Heart left ventricle (tissue), 16 donors: ENCODE results near the gene REPS2. TPM values are rescaled to one million over a fixed set of nuclear protein-coding genes. Genes with fewer than 3 reads are reported as not detected.

Experiments used
- ATAC-seq, 4 donors: fragments of 200-7000 bp; cut with Tn5 transposase; one replicate each; pipeline ENCODE4 v1.9.1; 2020 to 2022; ENCODE audit warnings: moderate library complexity in 4 of 4, mild to moderate bottlenecking in 3 of 4, moderate number of reproducible peaks in 1 of 4
- DNase-seq, 5 donors: peaks; one replicate each; pipeline ENCODE4 v3.0.0-alpha.2; 2020
- H3K27ac ChIP-seq, 12 donors: fragments of 200-600 bp; sonication (generic) in 4 of 12; one replicate each; pipeline versions ENCODE4 v1.5.0 to v1.8.0; 2016 to 2022; ENCODE audit warnings: mild to moderate bottlenecking in 2 of 12
- H3K27me3 ChIP-seq, 9 donors: fragments of 200-600 bp; sonication (generic) in 2 of 9; one replicate each; pipeline versions ENCODE4 v1.5.1 to v1.8.0; 2016 to 2022; ENCODE audit warnings: mild to moderate bottlenecking in 3 of 9
- H3K36me3 ChIP-seq, 9 donors: fragments of 200-600 bp; sonication (generic) in 2 of 9; one replicate each; pipeline versions ENCODE4 v1.5.0 to v1.8.0; 2018 to 2022; ENCODE audit warnings: mild to moderate bottlenecking in 2 of 9
- H3K4me1 ChIP-seq, 12 donors: fragments of 200-600 bp; sonication (generic) in 4 of 12; one replicate each; pipeline versions ENCODE4 v1.5.0 to v1.8.0; 2016 to 2022; ENCODE audit warnings: mild to moderate bottlenecking in 3 of 12
- H3K4me3 ChIP-seq, 12 donors: fragments of 200-600 bp; sonication (generic) in 4 of 12; one replicate each; pipeline versions ENCODE4 v1.5.0 to v1.8.0; 2017 to 2022; ENCODE audit warnings: mild to moderate bottlenecking in 9 of 12, moderate library complexity in 4 of 12
- H3K9me3 ChIP-seq, 12 donors: fragments of 200-600 bp; sonication (generic) in 4 of 12; one replicate each; pipeline versions ENCODE4 v1.5.0 to v1.8.0; 2016 to 2022; ENCODE audit warnings: mild to moderate bottlenecking in 1 of 12
- CTCF ChIP-seq, 12 donors: fragments of 200-600 bp; sonication (generic) in 4 of 12; IDR thresholded peaks; one replicate each; pipeline versions ENCODE4 v1.5.0 to v1.8.0; 2018 to 2022; ENCODE audit warnings: antibody characterized with exemption in 12 of 12, mild to moderate bottlenecking in 5 of 12
- POLR2A ChIP-seq, 2 donors: fragments of 450-650 bp; IDR thresholded peaks; one replicate each; pipeline ENCODE4 v1.6.1; 2017; ENCODE audit warnings: antibody characterized with exemption in 2 of 2, mild to moderate bottlenecking in 2 of 2, moderate library complexity in 2 of 2
- WGBS, 4 donors: extraction: QIAGEN DNeasy Blood & Tissue Kit in 2 of 4; methylation state at CpG; one replicate each; pipeline versions ENCODE4 v1.1.5 to v1.1.7; 2013 to 2018; 5-methylcytosine and 5-hydroxymethylcytosine counted together
- intact Hi-C, 10 donors: fragments of 100-400 bp; cut with DNase I; formaldehyde crosslinking; loops; one replicate each; pipeline versions ENCODE4 v1.11.1 to v1.14.2; 2022
- polyA plus RNA-seq, 2 donors: library from polyadenylated mRNA; stranded (reverse); fragments of 200-250 nt; gene quantifications; one replicate each; pipeline ENCODE4 v1.2.3, GENCODE V29; 2013
- total RNA-seq, 9 donors: library from RNA; depleted of rRNA in 2 of 9; stranded (reverse); fragments of >200 nt in 2 of 9; fragmentation: NEBNext Ultra II Directional in 3 of 9; extraction: Animal tissue kit (Norgen Biotek cat#: 25700) in 3 of 9; gene quantifications; one replicate each; pipeline versions ENCODE4 v1.1.0 to v1.2.4, GENCODE V29; 2016 to 2023
- donor health status: ischemic (EF 13 %, LVEDD 7.1; RV severe dilation, severe dysfunction).
- donor health status: healthy with polysubstance abuse.
- donor health status: DM: no; HTN: yes; CAD: no.
- donor health status: DM: no; HTN: no; CAD: no.
- donor health status: ischemic (EF 25% LVEDD 6.9; RV normal size, moderate dysfunction).
- donor health status: ischemic (EF 25% LVEDD 5.7; RV mildly dilated, moderate dysfunction).
- donor health status: healthy.
- donor health status: DM: yes; HTN: yes; CAD: no.
- donor health status: ischemic (EF 35%, LVEDD 5.7; RV mildly dilated, moderate dysfunction).
- donor health status: nonischemic (EF 11% LVEDD 7.7; RV severe dilation, severe dysfunction).
- donor health status: DM: yes; HTN: yes; CAD: no.
- donor health status: PGD.
- donor health status: ischemic (EF 29% LVEDD 5.4; RV normal size, mild dysfunction).
- donor health status: nonischemic (EF 23%, LVEDD 6.1; RV moderate dilation, normal function).

REPS2 gene
- total and polyA plus RNA-seq, 11 donors: 0.89 to 11.9 (median 6.5) TPM

- DNase-seq: no peak
Measured at GRCh38 chrX:17005712-17006368, 59.4 kb downstream of the REPS2 start.

GRCh38 chrX:17007134-17007768 is 60.8 kb downstream of the REPS2 start:
- DNase-seq (peak in 2 of 5 donors; percentile 6 to 15), ATAC-seq (no peak)
- H3K4me1 ChIP-seq: no peaks in the 10 kb centered on the region
- no peak overlapping the region for H3K4me3 ChIP-seq
- peaks cover 0 to 23% (median 0%) of the 10 kb centered on the region in 9 donors for H3K27me3 ChIP-seq
- no peaks in the 10 kb centered on the region for H3K9me3 ChIP-seq
- TF ChIP-seq CTCF (IDR thresholded peaks at IDR 0.05): peak in 7 of 12 donors; percentile 5 to 38 (median 14)
- no peak for TF ChIP-seq POLR2A (IDR thresholded peaks at IDR 0.05)
- no peak overlapping the region for H3K27ac ChIP-seq
- H3K36me3 ChIP-seq: no peaks in the 10 kb centered on the region
- intact Hi-C loops: loop anchor here in 1 of 10 donors (5.0 kb wide), 1 partner anchor 35 kb away; no protein-coding TSS in a partner anchor
- WGBS, 4 donors: 53 to 66% (median 56%) methylated on average over 8 of the region's 8 CpGs

More at GRCh38 chrX:17005712-17006368, 59.4 kb downstream of the REPS2 start:
- Histone ChIP-seq H3K4me1 (no peaks in the 10 kb centered on the region), H3K27me3 (peaks cover 0 to 28% (median 0%) of the 10 kb centered on the region in 9 donors), H3K36me3 (no peaks in the 10 kb centered on the region), H3K9me3 (no peaks in the 10 kb centered on the region), H3K4me3 (no peak overlapping the region), H3K27ac (no peak overlapping the region)
- no peak for ATAC-seq
- 82 to 97% (median 94%) methylated on average over 3 of the region's 3 CpGs for WGBS, 4 donors
- intact Hi-C loops: loop anchor here in 1 of 10 donors (5.0 kb wide), 1 partner anchor 36 kb away; no protein-coding TSS in a partner anchor
- TF ChIP-seq CTCF (IDR thresholded peaks at IDR 0.05) (no peak), POLR2A (IDR thresholded peaks at IDR 0.05) (no peak)

GRCh38 chrX:17009856-17010625 is 63.6 kb downstream of the REPS2 start:
- ATAC-seq: no peak

More at GRCh38 chrX:17009856-17010625, 63.6 kb downstream of the REPS2 start:
- Histone ChIP-seq H3K27ac (no peak overlapping the region), H3K9me3 (no peaks in the 10 kb centered on the region), H3K36me3 (no peaks in the 10 kb centered on the region), H3K4me1 (no peaks in the 10 kb centered on the region), H3K4me3 (no peak overlapping the region), H3K27me3 (peaks cover 0 to 20% (median 0%) of the 10 kb centered on the region in 9 donors)
- DNase-seq: no peak
- TF ChIP-seq POLR2A (IDR thresholded peaks at IDR 0.05) (no peak), CTCF (IDR thresholded peaks at IDR 0.05) (no peak)
- 65 to 81% (median 73%) methylated on average over 3 of the region's 3 CpGs for WGBS, 4 donors
- intact Hi-C loops: loop anchor here in 1 of 10 donors (5.0 kb wide), 1 partner anchor 32 kb away; no protein-coding TSS in a partner anchor
